GM19395 (cell line): ENCODE data around the gene GFAP.

ENCODE experiments used
- ATAC-seq: cut with Tn5 transposase; IDR thresholded peaks from one replicate; pipeline ENCODE4 v1.9.1; 2021; ENCODE audit warnings: mild to moderate bottlenecking, moderate library complexity; ENCODE audit not compliant: unreplicated experiment

Gene GFAP

DNA sequence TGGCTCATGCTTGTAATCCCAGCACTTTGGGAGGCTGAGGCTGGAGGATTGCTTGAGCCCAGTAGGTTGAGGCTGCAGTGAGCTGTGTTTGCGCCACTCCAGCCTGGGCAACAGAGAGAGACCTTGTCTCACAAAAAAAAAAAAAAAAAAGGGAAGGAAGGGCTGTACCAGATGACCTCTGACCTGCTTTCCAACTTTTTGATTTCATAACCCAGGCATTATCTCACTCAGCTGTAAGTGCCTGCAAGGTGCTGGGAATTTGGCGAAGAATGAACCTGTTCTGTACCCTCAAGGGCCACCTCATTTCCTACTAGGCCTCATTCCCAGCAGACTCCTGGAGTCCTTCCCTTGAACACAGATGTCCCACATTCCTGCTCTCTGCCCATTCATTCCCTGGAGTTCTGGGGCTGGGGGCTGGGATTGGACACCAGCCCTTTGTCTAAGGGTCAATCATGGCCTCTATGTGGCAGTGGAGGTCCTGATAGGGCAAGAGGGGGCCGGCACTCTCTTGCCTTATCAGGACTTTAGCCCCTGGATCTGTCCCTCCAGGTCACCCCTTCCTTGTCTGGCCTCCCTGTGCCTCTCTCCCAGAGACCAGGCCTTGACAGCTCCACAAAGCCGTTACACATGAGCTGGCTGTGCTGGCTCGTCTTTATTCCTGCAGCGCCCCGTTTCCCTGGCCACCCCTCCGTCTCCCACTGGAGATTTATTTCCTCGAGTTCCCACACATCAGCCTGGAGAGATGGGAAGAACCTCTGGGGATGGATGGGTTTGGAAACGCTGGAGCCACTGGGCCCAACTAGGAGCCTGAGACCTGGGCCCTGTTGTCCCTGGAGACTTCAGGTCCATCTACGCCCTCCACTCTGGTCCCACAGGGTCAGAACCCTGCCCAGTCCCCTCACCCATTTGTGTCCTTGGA, 821 bp upstream of the GFAP start:
- no peak for ATAC-seq

DNA sequence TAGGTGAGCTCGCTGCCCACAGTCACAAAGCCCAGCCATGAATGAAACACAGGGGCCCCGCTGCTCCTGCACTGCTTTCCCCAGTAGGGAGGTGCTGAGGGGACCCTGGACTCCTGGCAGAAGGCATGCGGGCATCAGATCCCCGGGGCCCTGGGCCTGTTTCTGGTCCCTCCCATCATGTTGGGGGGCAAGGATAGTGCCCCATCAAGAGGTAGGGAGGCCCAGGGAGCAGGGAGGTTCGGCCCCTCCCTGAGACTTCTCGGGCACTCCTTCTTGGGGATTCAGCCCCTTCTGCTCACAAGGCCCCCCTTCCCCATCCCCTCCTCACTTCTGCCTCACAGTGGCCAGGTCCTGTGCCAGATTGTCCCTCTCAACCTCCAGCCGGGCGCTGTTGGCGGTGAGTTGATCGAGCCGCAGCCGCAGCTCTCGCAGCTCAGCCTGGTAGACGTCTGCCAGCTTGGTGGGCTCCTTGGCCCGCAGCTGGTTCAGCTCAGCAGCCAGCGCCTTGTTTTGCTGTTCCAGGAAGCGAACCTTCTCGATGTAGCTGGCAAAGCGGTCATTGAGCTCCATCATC, 515 bp downstream of the GFAP start:
- ATAC-seq: no peak

DNA sequence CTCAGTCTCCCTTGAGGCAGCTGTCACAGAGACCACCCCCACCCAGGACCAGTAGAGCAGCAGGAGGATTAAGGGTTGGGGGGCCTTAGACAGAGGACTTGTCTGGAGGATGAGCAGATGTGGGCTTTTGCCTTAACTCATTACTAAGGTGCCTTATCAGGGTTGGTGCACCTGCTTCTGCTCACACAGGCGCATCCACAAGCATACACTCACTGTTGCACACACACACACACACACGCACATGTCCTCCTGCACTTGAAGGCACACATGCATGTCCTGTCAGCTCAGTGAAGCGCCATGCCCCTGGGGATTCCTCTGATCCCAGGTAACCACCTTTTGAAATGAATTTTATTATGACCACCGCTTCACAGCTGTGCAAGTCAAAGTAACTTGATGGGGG, 1.2 kb downstream of the GFAP start:
- ATAC-seq: no peak

DNA sequence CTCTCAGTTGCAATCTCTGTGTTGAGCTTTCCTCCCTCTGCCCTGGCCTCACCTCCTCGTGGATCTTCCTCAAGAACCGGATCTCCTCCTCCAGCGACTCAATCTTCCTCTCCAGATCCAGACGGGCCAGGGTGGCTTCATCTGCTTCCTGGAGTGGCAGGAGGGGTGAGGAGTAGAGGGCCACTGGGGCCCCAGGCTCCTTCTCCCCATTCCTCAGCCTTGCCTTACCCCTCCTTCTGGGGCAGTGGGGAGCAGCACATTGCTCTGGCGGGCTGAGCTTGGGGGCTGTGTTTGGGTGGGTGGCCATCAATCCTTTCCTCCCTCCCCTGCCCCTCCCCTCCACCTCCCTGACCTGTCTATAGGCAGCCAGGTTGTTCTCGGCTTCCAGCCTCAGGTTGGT, 1.6 kb downstream of the GFAP start:
- no peak for ATAC-seq

DNA sequence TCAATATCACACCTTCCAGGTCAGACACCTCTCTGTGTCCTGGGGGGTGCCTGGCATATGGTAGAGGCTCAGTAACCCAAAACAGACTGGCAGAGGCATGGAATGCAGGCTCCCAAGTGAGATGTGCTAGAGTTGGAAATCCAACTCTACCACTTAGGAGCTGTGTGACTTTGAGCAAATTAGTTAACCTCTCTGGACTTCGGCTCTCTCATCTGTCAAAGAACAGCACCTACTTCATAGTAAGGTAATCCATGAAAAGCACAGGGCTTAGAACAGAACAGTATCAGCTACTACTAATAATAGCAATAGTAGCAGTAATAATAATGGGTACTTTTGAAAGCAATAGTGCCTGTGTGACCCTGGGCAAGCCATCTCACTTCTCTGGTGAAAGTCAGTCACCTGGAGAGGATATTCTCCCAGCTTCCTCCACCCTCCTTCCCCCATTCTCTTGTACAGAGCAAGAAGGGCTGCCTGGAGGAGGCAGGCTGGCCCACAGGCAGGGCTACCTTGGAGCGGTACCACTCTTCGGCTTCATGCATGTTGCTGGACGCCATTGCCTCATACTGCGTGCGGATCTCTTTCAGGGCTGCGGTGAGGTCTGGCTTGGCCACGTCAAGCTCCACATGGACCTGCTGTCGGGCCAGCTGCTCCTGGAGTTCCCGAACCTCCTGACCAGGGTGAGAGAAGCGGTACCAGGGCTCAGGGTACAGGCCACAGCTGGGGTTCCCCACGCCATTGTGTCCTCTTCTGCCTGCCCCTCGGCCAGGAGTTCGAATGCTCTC, 2.3 kb downstream of the GFAP start:
- ATAC-seq: no peak

DNA sequence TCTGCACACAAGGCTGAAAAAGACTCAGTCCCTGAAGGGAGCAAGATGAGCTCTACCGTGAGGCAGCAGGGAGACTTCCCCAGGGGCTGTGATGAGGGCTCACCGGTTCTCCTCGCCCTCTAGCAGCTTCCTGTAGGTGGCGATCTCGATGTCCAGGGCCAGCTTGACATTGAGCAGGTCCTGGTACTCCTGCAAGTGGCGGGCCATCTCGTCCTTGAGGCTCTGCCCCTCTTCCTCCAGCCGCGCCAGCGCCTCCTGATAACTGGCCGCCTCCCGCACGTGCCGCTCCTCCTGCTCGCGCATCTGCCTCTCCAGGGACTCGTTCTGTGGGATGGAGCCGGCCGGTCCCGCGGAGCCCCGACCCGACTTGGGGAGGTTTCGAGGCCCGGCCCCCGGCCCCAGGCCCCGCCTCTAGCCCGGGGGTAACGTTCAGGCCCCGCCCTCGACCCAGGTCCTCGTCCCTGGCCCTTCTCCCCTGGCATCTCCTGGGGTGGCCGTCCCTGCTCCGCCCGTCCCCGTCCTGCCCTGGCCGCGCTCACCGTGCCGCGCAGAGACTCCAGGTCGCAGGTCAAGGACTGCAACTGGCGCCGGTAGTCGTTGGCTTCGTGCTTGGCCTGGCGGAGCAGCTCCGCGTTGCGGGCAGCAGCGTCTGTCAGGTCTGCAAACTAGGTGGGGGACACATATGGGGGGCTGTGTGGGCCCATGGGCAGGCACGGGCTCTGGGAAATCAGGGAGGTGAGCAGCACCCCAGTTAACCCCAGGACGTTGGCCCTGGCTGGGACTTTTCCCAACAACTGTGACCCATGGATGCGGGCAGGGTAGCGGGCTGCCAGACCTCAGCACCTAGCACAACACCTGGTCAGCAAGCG, 3.9 kb downstream of the GFAP start:
- ATAC-seq: no peak

DNA sequence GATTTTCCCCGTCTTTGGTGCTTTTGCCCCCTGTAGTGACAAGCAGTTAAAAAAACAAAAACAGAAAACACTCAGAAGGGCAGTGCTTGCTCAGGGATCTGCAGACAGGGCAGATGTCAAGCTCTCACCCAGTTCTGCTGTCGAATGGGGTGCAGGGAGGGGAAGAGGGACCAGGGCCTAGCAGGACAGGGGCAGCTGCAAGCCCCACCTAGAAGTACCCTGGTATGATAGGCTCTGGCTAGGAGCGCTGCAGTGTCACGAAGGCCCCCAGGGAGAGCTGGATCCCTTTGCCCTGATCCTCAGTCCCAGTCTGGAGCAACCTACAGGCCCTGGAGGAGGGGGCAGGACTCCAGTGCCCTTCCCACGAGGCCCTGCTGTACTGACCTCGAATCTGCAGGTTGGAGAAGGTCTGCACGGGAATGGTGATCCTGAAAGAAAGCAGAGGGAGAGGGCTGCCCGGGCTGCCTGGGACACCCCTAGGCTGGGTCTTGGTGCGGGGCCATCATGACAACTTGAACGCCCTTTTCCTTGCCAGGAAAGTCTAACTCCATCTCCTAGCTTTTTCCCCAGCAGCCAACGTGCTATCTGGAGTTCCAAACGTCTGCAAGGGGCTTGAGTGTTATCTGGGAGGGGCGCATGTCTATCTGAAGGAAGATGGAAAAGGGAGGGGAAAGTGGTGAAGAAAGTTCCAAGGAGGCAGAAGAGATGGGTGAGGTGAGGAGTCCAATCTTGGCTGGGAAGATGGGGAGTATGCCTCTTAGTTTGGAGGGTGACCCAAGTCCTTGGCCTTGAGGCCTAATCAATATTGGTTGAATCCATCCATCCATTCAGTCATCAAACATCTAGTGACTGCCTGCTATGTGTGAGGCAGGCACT, 4.8 kb downstream of the GFAP start:
- ATAC-seq: no peak

- no peak for ATAC-seq
These were observed 5.6 kb downstream of the GFAP start for GRCh38 chr17:44909681-44910144.

- no peak for ATAC-seq
These were observed 6.5 kb downstream of the GFAP start for GRCh38 chr17:44908761-44909326.

GRCh38 chr17:44907729-44908470, 7.4 kb downstream of the GFAP start:
- ATAC-seq: no peak

DNA sequence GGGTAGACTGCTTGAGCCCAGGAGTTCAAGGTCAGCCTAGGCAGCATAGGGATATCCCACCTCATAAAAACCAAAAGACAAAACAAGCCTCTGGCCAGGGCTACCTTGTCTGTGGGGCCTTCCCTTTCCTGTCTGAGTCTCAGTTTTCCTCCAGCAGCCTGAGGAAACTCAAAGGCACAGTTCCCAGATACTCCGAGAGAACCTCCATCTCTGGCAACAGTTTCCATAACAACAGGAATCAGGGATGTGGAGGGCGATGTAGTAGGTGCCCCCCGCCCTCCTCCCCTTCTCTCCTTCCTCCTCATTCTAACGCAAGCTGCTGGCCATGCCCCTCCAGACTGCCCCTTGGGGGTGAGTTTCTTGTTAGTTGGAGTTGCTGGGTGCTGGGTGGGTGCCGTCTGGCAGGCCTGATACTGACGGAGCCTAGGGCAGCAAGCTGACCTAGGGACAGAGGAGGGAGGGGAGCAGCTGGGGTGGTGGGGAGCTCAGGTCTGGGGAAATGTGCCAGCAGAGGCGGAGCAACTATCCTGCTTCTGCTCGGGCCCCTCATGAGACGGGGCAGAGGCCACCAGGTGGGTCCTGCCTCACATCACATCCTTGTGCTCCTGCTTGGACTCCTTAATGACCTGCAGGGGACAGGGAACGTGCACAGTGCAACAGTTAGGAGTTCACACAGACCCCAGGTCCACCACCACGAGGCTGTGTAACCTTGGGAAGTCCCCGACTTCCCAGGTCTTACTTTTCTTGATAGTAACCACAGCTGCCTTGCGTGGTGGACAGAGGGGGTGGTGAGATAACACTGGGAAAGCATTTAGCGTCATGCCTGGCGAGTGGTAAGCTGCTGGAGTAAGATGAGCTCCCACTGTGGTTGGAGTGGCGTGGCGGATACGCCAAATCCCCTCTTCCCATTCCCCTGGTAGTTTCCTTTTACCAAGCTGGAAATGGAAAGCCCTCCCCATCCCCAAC, 8.3 kb downstream of the GFAP start:
- no peak for ATAC-seq

- no peak for ATAC-seq
These were observed 9.2 kb downstream of the GFAP start for GRCh38 chr17:44906010-44906646.

- ATAC-seq: no peak
These were observed 10.0 kb downstream of the GFAP start for GRCh38 chr17:44905006-44906000.

- no peak for ATAC-seq
These were observed 11.0 kb downstream of the GFAP start for GRCh38 chr17:44904001-44904984.
